H1 (cell line): ENCODE measurements around the gene H1-8. TPM values are rescaled to one million over a fixed set of nuclear protein-coding genes. Genes with fewer than 3 reads are reported as not detected.

Experiments used
- CTCF ChIA-PET: fragments of 300-600 bp; sonication (Branson Sonifier 250); formaldehyde crosslinking; loops from one replicate; lab custom pipeline; 2021; ENCODE audit not compliant: partially characterized antibody; lab: Charles Lee
- POLR2A ChIA-PET: fragments of 300-600 bp; sonication (Branson Sonifier 250); formaldehyde crosslinking; loops from one replicate; lab custom pipeline; 2021; ENCODE audit warnings: inconsistent platforms; ENCODE audit not compliant: partially characterized antibody; lab: Charles Lee
- DNase-seq, 2 experiments: peaks; one replicate each; pipeline versions ENCODE4 v3.0.0 to v3.0.0-alpha.2; 2010 to 2022; ENCODE audit warnings: low spot score in 2 of 2, low read depth in 1 of 2, mixed read lengths in 1 of 2
- FAIRE-seq: peaks from 2 replicates; lab custom pipeline; 2011; peaks lifted over from hg19 to GRCh38; lab: Jason Lieb, UNC
- H2AFZ ChIP-seq: 2 replicates; pipeline ENCODE4 v1.8.1; 2012; ENCODE audit warnings: low read length, inconsistent platforms
- H2AK5ac ChIP-seq: 2 replicates; pipeline ENCODE4 v1.6.1; 2013; ENCODE audit warnings: low read depth, low read length
- H2BK120ac ChIP-seq: replicated peaks from 2 replicates; pipeline ENCODE3; 2013; ENCODE audit warnings: low read depth, low read length, inconsistent platforms
- H2BK12ac ChIP-seq: 2 replicates; pipeline ENCODE4 v1.6.1; 2013; ENCODE audit warnings: low read depth, low read length
- H2BK15ac ChIP-seq: 2 replicates; pipeline ENCODE4 v1.6.1; 2013; ENCODE audit warnings: low read length
- H2BK20ac ChIP-seq: 2 replicates; pipeline ENCODE4 v1.6.1; 2013; ENCODE audit warnings: low read length
- H2BK5ac ChIP-seq: 2 replicates; pipeline ENCODE4 v1.6.1; 2013; ENCODE audit warnings: low read depth, low read length
- H3K14ac ChIP-seq: 2 replicates; pipeline ENCODE4 v1.6.1; 2013; ENCODE audit warnings: inconsistent platforms; ENCODE audit not compliant: insufficient read length
- H3K18ac ChIP-seq: 2 replicates; pipeline ENCODE4 v1.6.1; 2013; ENCODE audit warnings: low read length; ENCODE audit errors: extremely low read depth
- H3K23ac ChIP-seq: 2 replicates; pipeline ENCODE4 v1.6.1; 2013; ENCODE audit warnings: inconsistent platforms; ENCODE audit not compliant: insufficient read length
- H3K23me2 ChIP-seq: 2 replicates; pipeline ENCODE4 v1.6.1; 2013; ENCODE audit warnings: low read depth, low read length
- H3K27ac ChIP-seq: 2 replicates; pipeline ENCODE4 v1.6.1; 2011; ENCODE audit warnings: low read depth, low read length, inconsistent platforms
- H3K27me3 ChIP-seq, 4 experiments: replicated peaks in 1 of 4; 1 replicate in 1 of 4; 2 replicates in 3 of 4; pipeline versions ENCODE4 v1.6.1 to v1.8.1; 2011 to 2013; ENCODE audit warnings: low read length in 3 of 4, mild to moderate bottlenecking in 3 of 4, inconsistent platforms in 2 of 4, mixed read lengths in 2 of 4, moderate library complexity in 1 of 4; ENCODE audit not compliant: control insufficient read depth in 3 of 4, insufficient read depth in 3 of 4; ENCODE audit errors: extremely low read depth in 1 of 4
- H3K36me3 ChIP-seq, 4 experiments: 2 replicates each; pipeline versions ENCODE4 v1.6.1 to v1.8.1; 2011 to 2013; ENCODE audit warnings: mild to moderate bottlenecking in 4 of 4, low read length in 3 of 4, moderate library complexity in 2 of 4, control low read depth in 1 of 4, inconsistent platforms in 1 of 4; ENCODE audit not compliant: insufficient read depth in 4 of 4, control insufficient read depth in 2 of 4
- H3K4ac ChIP-seq: replicated peaks from 2 replicates; pipeline ENCODE3; 2013; ENCODE audit warnings: low read length, low read depth, mixed read lengths, inconsistent platforms; ENCODE audit not compliant: insufficient read length
- H3K4me1 ChIP-seq, 4 experiments: replicated peaks in 1 of 4; 1 replicate in 1 of 4; 2 replicates in 3 of 4; pipeline versions ENCODE4 v1.6.1 to v1.8.1; 2011 to 2013; ENCODE audit warnings: low read length in 3 of 4, inconsistent platforms in 2 of 4, mixed read lengths in 1 of 4; ENCODE audit not compliant: insufficient read depth in 4 of 4, control insufficient read depth in 3 of 4
- H3K4me2 ChIP-seq, 2 experiments: 2 replicates each; pipeline versions ENCODE4 v1.6.1 to v1.8.1; 2011 to 2013; ENCODE audit warnings: low read depth in 2 of 2, low read length in 2 of 2, control low read depth in 1 of 2, inconsistent platforms in 1 of 2, mild to moderate bottlenecking in 1 of 2; ENCODE audit not compliant: insufficient read depth in 1 of 2
- H3K4me3 ChIP-seq, 4 experiments: fragments of 200-600, 300-600 bp in 1 of 4; sonication (generic), shearing (Covaris generic), sonication (Bioruptor Twin) in 1 of 4; 2 replicates each; pipeline versions ENCODE4 v1.5.1 to v1.8.1; 2011 to 2016; ENCODE audit warnings: low read length in 4 of 4, low read depth in 3 of 4, control low read depth in 2 of 4, inconsistent platforms in 2 of 4, mild to moderate bottlenecking in 2 of 4, mixed read lengths in 1 of 4, moderate library complexity in 1 of 4; ENCODE audit not compliant: insufficient read depth in 2 of 4; ENCODE audit errors: extremely low read depth in 1 of 4
- H3K56ac ChIP-seq: replicated peaks from 2 replicates; pipeline ENCODE3; 2013; ENCODE audit warnings: low read depth, mild to moderate bottlenecking, mixed read lengths, low read length, inconsistent platforms; ENCODE audit not compliant: insufficient read length
- H3K79me1 ChIP-seq: 2 replicates; pipeline ENCODE4 v1.6.1; 2013; ENCODE audit warnings: low read depth, low read length, control low read depth
- H3K79me2 ChIP-seq, 2 experiments: 2 replicates each; pipeline versions ENCODE4 v1.6.1 to v1.8.1; 2012 to 2013; ENCODE audit warnings: low read length in 2 of 2, mild to moderate bottlenecking in 2 of 2, inconsistent platforms in 1 of 2; ENCODE audit not compliant: insufficient read depth in 2 of 2, control insufficient read depth in 1 of 2
- H3K9ac ChIP-seq, 4 experiments: replicated peaks in 1 of 4; 1 replicate in 1 of 4; 2 replicates in 3 of 4; pipeline versions ENCODE4 v1.6.1 to v1.8.1; 2011 to 2013; ENCODE audit warnings: low read depth in 3 of 4, low read length in 3 of 4, control low read depth in 2 of 4, mild to moderate bottlenecking in 2 of 4, moderate library complexity in 2 of 4, inconsistent platforms in 1 of 4; ENCODE audit errors: extremely low read depth in 1 of 4
- H3K9me3 ChIP-seq, 2 experiments: 2 replicates each; pipeline versions ENCODE4 v1.6.1 to v1.8.1; 2012 to 2013; ENCODE audit warnings: mild to moderate bottlenecking in 2 of 2, moderate library complexity in 2 of 2, control low read depth in 1 of 2, inconsistent platforms in 1 of 2, low read depth in 1 of 2, low read length in 1 of 2, mixed read lengths in 1 of 2; ENCODE audit not compliant: insufficient read depth in 2 of 2
- H4K20me1 ChIP-seq, 2 experiments: replicated peaks in 1 of 2; 2 replicates each; pipeline versions ENCODE3 to v1.8.1; 2011 to 2013; ENCODE audit warnings: inconsistent platforms in 2 of 2, low read length in 2 of 2, mild to moderate bottlenecking in 1 of 2; ENCODE audit not compliant: insufficient read depth in 2 of 2, control insufficient read depth in 1 of 2
- H4K5ac ChIP-seq: 2 replicates; pipeline ENCODE4 v1.6.1; 2013; ENCODE audit warnings: low read length, low read depth, mixed read lengths, inconsistent platforms; ENCODE audit not compliant: insufficient read length
- H4K8ac ChIP-seq: 2 replicates; pipeline ENCODE4 v1.8.0; 2013; ENCODE audit warnings: mild to moderate bottlenecking, moderate library complexity, low read length, inconsistent platforms; ENCODE audit not compliant: insufficient read depth; ENCODE audit errors: extremely low read depth
- H4K91ac ChIP-seq: replicated peaks from 2 replicates; pipeline ENCODE3; 2013; ENCODE audit warnings: low read length, mixed read lengths, inconsistent platforms; ENCODE audit not compliant: insufficient read length
- BCL11A ChIP-seq, 2 experiments: IDR thresholded peaks; one replicate each; pipeline ENCODE4 v1.6.1; 2011; ENCODE audit warnings: low read depth in 2 of 2, low read length in 2 of 2, mild to moderate bottlenecking in 2 of 2
- CTBP2 ChIP-seq: IDR thresholded peaks from 2 replicates; pipeline ENCODE4 v1.7.0; 2011; ENCODE audit warnings: borderline replicate concordance, mild to moderate bottlenecking, moderate library complexity, mixed read lengths, low read length; ENCODE audit not compliant: insufficient read depth, insufficient read length
- GTF2F1 ChIP-seq: IDR thresholded peaks from 2 replicates; pipeline ENCODE4 v1.6.1; 2012; ENCODE audit warnings: low read depth, low read length, improper control_type of control experiment, borderline replicate concordance
- HDAC6 ChIP-seq: IDR thresholded peaks from one replicate; pipeline ENCODE4 v1.7.1; 2012; ENCODE audit warnings: low read depth, mild to moderate bottlenecking, inconsistent platforms, low read length, moderate library complexity
- KDM4A ChIP-seq: IDR thresholded peaks from one replicate; pipeline ENCODE4 v1.7.1; 2012; ENCODE audit warnings: low read depth, mild to moderate bottlenecking, moderate library complexity, low read length, inconsistent platforms; ENCODE audit not compliant: severe bottlenecking
- SIRT6 ChIP-seq: IDR thresholded peaks from one replicate; pipeline ENCODE4 v1.7.1; 2012; ENCODE audit warnings: low read length, inconsistent platforms
- WGBS, 2 experiments: shearing (Covaris generic) in 1 of 2; methylation state at CpG; one replicate each; pipeline versions ENCODE4 v1.1.6 to v1.1.7; 2013 to 2015; ENCODE audit warnings: low lambda C conversion rate in 2 of 2, mixed read lengths in 2 of 2, inconsistent platforms in 1 of 2, low coverage in 1 of 2, missing lambda C conversion rate in 1 of 2; ENCODE audit not compliant: insufficient replicate concordance in 2 of 2, insufficient coverage in 1 of 2, insufficient read length in 1 of 2; ENCODE audit errors: extremely low coverage in 1 of 2, missing lambda C conversion rate in 1 of 2; 5-methylcytosine and 5-hydroxymethylcytosine counted together
- polyA plus RNA-seq, 7 experiments: library from polyadenylated mRNA; depleted of rRNA in 3 of 7; stranded (reverse) in 5 of 7; unstranded in 2 of 7; fragments of >200 nt in 5 of 7; fragments of 200-250 nt in 2 of 7; gene quantifications; 1 replicate in 5 of 7; 2 replicates in 1 of 7; 4 replicates in 1 of 7; pipeline versions ENCODE4 v1.2.1 to v1.2.3, GENCODE V29; 2011 to 2013; ENCODE audit warnings: missing spikeins in 2 of 7, mixed read lengths in 2 of 7
- total RNA-seq: library from RNA; stranded (reverse); fragmentation: NEBNext Ultra II Directional; extraction: Animal tissue kit (Norgen Biotek cat#: 25700); gene quantifications from 2 replicates; pipeline ENCODE4 v1.2.1, GENCODE V29; 2021
- TF ChIP-seq, protein P1 (sequence below), 3 experiments: IDR thresholded peaks; 1 replicate in 2 of 3; 2 replicates in 1 of 3; pipeline versions ENCODE4 v1.5.1 to v1.6.1; 2011; ENCODE audit warnings: low read length in 3 of 3, mild to moderate bottlenecking in 3 of 3, inconsistent platforms in 2 of 3, low read depth in 1 of 3, moderate library complexity in 1 of 3; ENCODE audit not compliant: insufficient read depth in 1 of 3; ENCODE audit errors: control extremely low read depth in 1 of 3

H1-8 gene
- total and polyA plus RNA-seq, 2 of the 8 experiments (the other 6 are each of a cell fraction or from before 2014, with no cell fraction given) = not detected

GRCh38 chr3:129506231-129506742 lies 36.7 kb upstream of the H1-8 start:
- no peak overlapping the region for H3K14ac ChIP-seq
- H3K79me1 ChIP-seq = no peaks in the 10 kb centered on the region
- H3K27me3 ChIP-seq = no peaks in the 10 kb centered on the region
- peaks cover 2 to 20% (median 9%) of the 10 kb centered on the region in 4 experiments; a peak in 5 of 8 replicates for H3K36me3 ChIP-seq
- H4K8ac ChIP-seq = no peak overlapping the region
- H2BK5ac ChIP-seq = no peak overlapping the region
- H3K23ac ChIP-seq = no peak overlapping the region
- no peak overlapping the region for H2BK20ac ChIP-seq
- no peak overlapping the region for H4K5ac ChIP-seq
- no peaks in the 10 kb centered on the region for H3K9me3 ChIP-seq
- H4K20me1 ChIP-seq = peaks cover 0 to 3% of the 10 kb centered on the region in 2 experiments
- FAIRE-seq (no peak), DNase-seq (no peak)
- no peak overlapping the region for H3K56ac ChIP-seq
- H2BK15ac ChIP-seq = no peak overlapping the region
- H2BK12ac ChIP-seq = no peak overlapping the region
- no peak overlapping the region for H3K4me3 ChIP-seq
- H3K79me2 ChIP-seq = no peaks in the 10 kb centered on the region
- H2BK120ac ChIP-seq = no peak overlapping the region
- no peak overlapping the region for H3K4me2 ChIP-seq
- H3K23me2 ChIP-seq = no peaks in the 10 kb centered on the region
- no peak overlapping the region for H3K18ac ChIP-seq
- no peaks in the 10 kb centered on the region for H3K4me1 ChIP-seq
- no peak overlapping the region for H3K9ac ChIP-seq
- no peak overlapping the region for H2AFZ ChIP-seq
- ChIA-PET POLR2A (no interaction called here), CTCF (interaction anchor here (0.6 to 1.6 kb wide), 3 partner anchors 16 to 62 kb away, joined by 3 to 7 read pairs (median 4); no protein-coding TSS in a partner anchor)
- no peak overlapping the region for H4K91ac ChIP-seq
- H3K27ac ChIP-seq = no peak overlapping the region
- H2AK5ac ChIP-seq = no peak overlapping the region
- WGBS, 2 experiments = 86% methylated on average over 9 of the region's 9 CpGs; no CpG with 5 or more reads in 1 of the 2 experiments
- no peak for TF ChIP-seq BCL11A (IDR thresholded peaks at IDR 0.05; ENCODE audit: low read depth in 2 of 2, low read length in 2 of 2)
- TF ChIP-seq HDAC6 = no peak
- TF ChIP-seq KDM4A = no peak
- TF ChIP-seq CTBP2 = no peak
- no peak for TF ChIP-seq SIRT6
- TF ChIP-seq, protein P1, sequence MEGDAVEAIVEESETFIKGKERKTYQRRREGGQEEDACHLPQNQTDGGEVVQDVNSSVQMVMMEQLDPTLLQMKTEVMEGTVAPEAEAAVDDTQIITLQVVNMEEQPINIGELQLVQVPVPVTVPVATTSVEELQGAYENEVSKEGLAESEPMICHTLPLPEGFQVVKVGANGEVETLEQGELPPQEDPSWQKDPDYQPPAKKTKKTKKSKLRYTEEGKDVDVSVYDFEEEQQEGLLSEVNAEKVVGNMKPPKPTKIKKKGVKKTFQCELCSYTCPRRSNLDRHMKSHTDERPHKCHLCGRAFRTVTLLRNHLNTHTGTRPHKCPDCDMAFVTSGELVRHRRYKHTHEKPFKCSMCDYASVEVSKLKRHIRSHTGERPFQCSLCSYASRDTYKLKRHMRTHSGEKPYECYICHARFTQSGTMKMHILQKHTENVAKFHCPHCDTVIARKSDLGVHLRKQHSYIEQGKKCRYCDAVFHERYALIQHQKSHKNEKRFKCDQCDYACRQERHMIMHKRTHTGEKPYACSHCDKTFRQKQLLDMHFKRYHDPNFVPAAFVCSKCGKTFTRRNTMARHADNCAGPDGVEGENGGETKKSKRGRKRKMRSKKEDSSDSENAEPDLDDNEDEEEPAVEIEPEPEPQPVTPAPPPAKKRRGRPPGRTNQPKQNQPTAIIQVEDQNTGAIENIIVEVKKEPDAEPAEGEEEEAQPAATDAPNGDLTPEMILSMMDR (IDR thresholded peaks at IDR 0.05; ENCODE audit: control extremely low read depth in 1 of 3, insufficient read depth in 1 of 3, low read depth in 1 of 3, low read length in 3 of 3) = no peak
- no peak for TF ChIP-seq GTF2F1
- no peak overlapping the region for H3K4ac ChIP-seq
